Lower leg skin (tissue), 4 donors: ENCODE data around the gene ATXN7L3. TPM values are rescaled to one million over a fixed set of nuclear protein-coding genes. Genes with fewer than 3 reads are reported as not detected.

Experiments
- DNase-seq, 2 donors: peaks; one replicate each; pipeline ENCODE4 v3.0.0-alpha.2; 2019; ENCODE audit warnings: low spot score in 2 of 2
- H3K4me3 ChIP-seq: fragments of 200-600 bp; sonication (generic); 2 replicates; pipeline ENCODE4 v1.5.1; 2017; ENCODE audit warnings: mild to moderate bottlenecking, low read depth; ENCODE audit not compliant: poor library complexity, severe bottlenecking
- POLR2A ChIP-seq, 2 donors: fragments of 450-650 bp; IDR thresholded peaks; one replicate each; pipeline ENCODE4 v1.6.1; 2016 to 2017; ENCODE audit warnings: antibody characterized with exemption in 2 of 2, mild to moderate bottlenecking in 1 of 2, moderate library complexity in 1 of 2
- WGBS, 2 donors: methylation state at CpG; one replicate each; pipeline ENCODE4 v1.1.5; 2018; 5-methylcytosine and 5-hydroxymethylcytosine counted together
- intact Hi-C: fragments of 100-400 bp; cut with DNase I; formaldehyde crosslinking; loops from one replicate; pipeline ENCODE4 v1.15.0; 2023; ENCODE audit warnings: low total_unique reads
- total RNA-seq, 4 donors: library from RNA; depleted of rRNA; stranded (reverse); fragments of >200 nt; gene quantifications; one replicate each; pipeline ENCODE4 v1.1.0, GENCODE V29; 2016
- TF ChIP-seq, protein P1 (sequence below), 3 donors: fragments of 450-650 bp; IDR thresholded peaks; one replicate each; pipeline ENCODE4 v1.5.1; 2016; ENCODE audit warnings: antibody characterized with exemption in 3 of 3, mild to moderate bottlenecking in 3 of 3, moderate library complexity in 2 of 3

Gene ATXN7L3
- total RNA-seq, 4 donors from 2014 or later, result 62.4 to 77.9 (median 67.8) TPM

GRCh38 chr17:44187131-44187899 lies 12.4 kb downstream of the ATXN7L3 start:
- peak overlapping the region; percentile 61 for H3K4me3 ChIP-seq
- DNase-seq, result peak in 1 of 2 donors; percentile 88
- intact Hi-C loops, result no loop called here
- no peak for TF ChIP-seq POLR2A (IDR thresholded peaks at IDR 0.05)
- TF ChIP-seq, protein P1, sequence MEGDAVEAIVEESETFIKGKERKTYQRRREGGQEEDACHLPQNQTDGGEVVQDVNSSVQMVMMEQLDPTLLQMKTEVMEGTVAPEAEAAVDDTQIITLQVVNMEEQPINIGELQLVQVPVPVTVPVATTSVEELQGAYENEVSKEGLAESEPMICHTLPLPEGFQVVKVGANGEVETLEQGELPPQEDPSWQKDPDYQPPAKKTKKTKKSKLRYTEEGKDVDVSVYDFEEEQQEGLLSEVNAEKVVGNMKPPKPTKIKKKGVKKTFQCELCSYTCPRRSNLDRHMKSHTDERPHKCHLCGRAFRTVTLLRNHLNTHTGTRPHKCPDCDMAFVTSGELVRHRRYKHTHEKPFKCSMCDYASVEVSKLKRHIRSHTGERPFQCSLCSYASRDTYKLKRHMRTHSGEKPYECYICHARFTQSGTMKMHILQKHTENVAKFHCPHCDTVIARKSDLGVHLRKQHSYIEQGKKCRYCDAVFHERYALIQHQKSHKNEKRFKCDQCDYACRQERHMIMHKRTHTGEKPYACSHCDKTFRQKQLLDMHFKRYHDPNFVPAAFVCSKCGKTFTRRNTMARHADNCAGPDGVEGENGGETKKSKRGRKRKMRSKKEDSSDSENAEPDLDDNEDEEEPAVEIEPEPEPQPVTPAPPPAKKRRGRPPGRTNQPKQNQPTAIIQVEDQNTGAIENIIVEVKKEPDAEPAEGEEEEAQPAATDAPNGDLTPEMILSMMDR (IDR thresholded peaks at IDR 0.05), result no peak
- 1 to 2% methylated on average over 31 to 32 of the region's 32 CpGs for WGBS, 2 donors

- intact Hi-C loops, result no loop called here
- whole genome bisulfite sequencing, 2 donors, result 0% methylated on average over 45 to 50 of the region's 50 CpGs
- peak within 1 kb of the TSS; percentile 69 for H3K4me3 ChIP-seq
- peak; percentile 99 to 100 for DNase-seq
- TF ChIP-seq, protein P1 (IDR thresholded peaks at IDR 0.05), result no peak
- peak in 1 of 2 donors; percentile 54 for TF ChIP-seq POLR2A (IDR thresholded peaks at IDR 0.05)
Observed at GRCh38 chr17:44186307-44187130, 13.2 kb downstream of the ATXN7L3 start, which contains the start of gene TMUB2. TSS of gene TMUB2 (plus strand) at chr17:44186972. CDS start at chr17:44187709, 737 bp downstream.

- no peak overlapping the region for H3K4me3 ChIP-seq
- WGBS, 2 donors, result 89 to 93% methylated on average over 8 of the region's 8 CpGs
- DNase-seq, result no peak
- intact Hi-C loops, result no loop called here
- no peak for TF ChIP-seq POLR2A (IDR thresholded peaks at IDR 0.05)
- TF ChIP-seq, protein P1 (IDR thresholded peaks at IDR 0.05), result no peak
Observed at GRCh38 chr17:44184212-44184810, 15.4 kb downstream of the ATXN7L3 start.

DNA sequence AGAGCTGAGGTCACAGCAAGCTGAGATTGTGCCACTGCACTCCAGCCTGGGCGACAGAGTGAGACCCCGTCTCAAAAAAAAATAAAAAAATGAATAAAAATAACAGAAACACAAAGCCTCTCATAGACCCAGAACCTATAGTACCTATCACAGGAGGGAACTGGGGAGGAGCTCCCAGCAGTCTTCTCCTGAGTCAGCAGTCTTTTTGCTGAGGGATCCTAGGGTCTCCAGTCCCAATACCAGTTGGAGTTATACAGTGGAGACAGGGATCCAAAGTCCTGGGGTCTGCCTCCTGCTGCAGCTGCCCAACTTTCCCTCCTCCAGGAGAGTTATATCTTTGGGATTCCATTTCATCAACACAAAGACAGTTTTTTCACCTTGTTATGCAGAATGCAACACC lies 16.7 kb downstream of the ATXN7L3 start:
- no peak for DNase-seq
- no peak overlapping the region for H3K4me3 ChIP-seq
- TF ChIP-seq, protein P1 (IDR thresholded peaks at IDR 0.05), result no peak
- no peak for TF ChIP-seq POLR2A (IDR thresholded peaks at IDR 0.05)
- 89 to 94% methylated on average over 2 of the region's 2 CpGs for WGBS, 2 donors
- intact Hi-C loops, result no loop called here

DNA sequence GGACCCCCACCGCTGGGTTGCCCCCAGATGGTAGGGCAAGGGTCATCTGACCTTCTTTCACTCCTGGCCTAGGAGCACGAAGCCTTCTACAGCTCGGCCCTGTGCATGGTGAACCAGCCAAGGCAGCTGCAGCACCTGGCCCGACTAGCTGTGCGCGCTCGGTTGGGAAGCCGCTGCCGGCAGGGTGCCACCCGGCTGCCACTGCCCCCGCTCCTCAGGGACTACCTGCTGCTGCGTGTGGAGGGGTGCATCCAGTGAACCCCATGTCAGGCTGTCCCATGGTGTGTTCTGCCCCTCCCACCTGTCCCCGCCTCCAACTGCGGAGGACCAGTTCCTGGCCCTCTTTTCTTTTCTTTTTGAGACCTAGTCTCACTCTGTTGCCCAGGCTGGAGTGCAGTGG lies 21.6 kb downstream of the ATXN7L3 start:
- no peak for TF ChIP-seq POLR2A (IDR thresholded peaks at IDR 0.05)
- TF ChIP-seq, protein P1 (IDR thresholded peaks at IDR 0.05), result no peak
- no peak for DNase-seq
- H3K4me3 ChIP-seq, result no peak overlapping the region
- intact Hi-C loops, result no loop called here
- WGBS, 2 donors, result 88 to 90% methylated on average over 9 to 14 of the region's 14 CpGs
